Measurements from ENCODE around the gene CPLANE2. TPM values are rescaled to one million over a fixed set of nuclear protein-coding genes. Genes with fewer than 3 reads are reported as not detected.

CPLANE2 gene
- total RNA-seq, 1 experiment from 2014 or later = 6.3 TPM

- Mint-ChIP-seq H3K27me3 (ENCODE audit: low read depth) (no peaks in the 10 kb centered on the region), H3K27ac (no peak overlapping the region), H3K36me3 (ENCODE audit: insufficient read depth in 1 of 3, low read depth in 3 of 3) (peaks cover 0 to 9% (median 0%) of the 10 kb centered on the region in 3 experiments; a peak in 2 of 7 replicates), H3K4me1 (peaks cover 4 to 8% of the 10 kb centered on the region in 2 experiments), H3K9me3 (no peaks in the 10 kb centered on the region), H3K4me3 (no peak overlapping the region)
- H4K20me1 ChIP-seq (ENCODE audit: control insufficient read depth, insufficient read depth, insufficient read length) = no peaks in the 10 kb centered on the region
- H3K4me1 ChIP-seq (ENCODE audit: insufficient read depth, low read length) = no peaks in the 10 kb centered on the region
- H2BK15ac ChIP-seq (ENCODE audit: low read depth, low read length) = no peak overlapping the region
- H4K91ac ChIP-seq (ENCODE audit: insufficient read length, low read depth, low read length) = no peak overlapping the region
- no peak overlapping the region for H4K8ac ChIP-seq (replicated peaks; ENCODE audit: insufficient read length, low read depth, low read length)
- H3K27ac ChIP-seq (ENCODE audit: insufficient read length, low read depth, low read length) = no peak overlapping the region
- no peaks in the 10 kb centered on the region for H3K27me3 ChIP-seq (ENCODE audit: insufficient read depth, low read length)
- no peak overlapping the region for H2AFZ ChIP-seq (ENCODE audit: low read length)
- no peak overlapping the region for H4K5ac ChIP-seq (ENCODE audit: insufficient read length, low read depth, low read length)
- H3K79me2 ChIP-seq (ENCODE audit: insufficient read depth, low read length) = no peaks in the 10 kb centered on the region
- H2BK12ac ChIP-seq (ENCODE audit: insufficient read length, low read depth, low read length) = no peak overlapping the region
- H3T11ph ChIP-seq (ENCODE audit: low read length) = no peak overlapping the region
- no peak for TF ChIP-seq CTCF (conservative IDR thresholded peaks at IDR 0.05)
- H3K56ac ChIP-seq (ENCODE audit: insufficient read length, low read depth, low read length) = no peak overlapping the region
- no peak for DNase-seq
- H3K9ac ChIP-seq (ENCODE audit: extremely low read depth, insufficient read length, low read length) = no peak overlapping the region
- no peak overlapping the region for H2BK20ac ChIP-seq (ENCODE audit: low read depth, low read length, poor library complexity, severe bottlenecking)
- H3K23ac ChIP-seq (ENCODE audit: insufficient read length, low read depth, low read length) = no peak overlapping the region
- H3K23me2 ChIP-seq (ENCODE audit: insufficient read length, low read depth, low read length, poor library complexity, severe bottlenecking) = no peaks in the 10 kb centered on the region
- H3K4ac ChIP-seq (ENCODE audit: low read depth, low read length) = no peak overlapping the region
- H3K14ac ChIP-seq (ENCODE audit: insufficient read depth, low read length) = no peak overlapping the region
- H3K9me3 ChIP-seq (ENCODE audit: control insufficient read depth, low read depth, low read length) = no peaks in the 10 kb centered on the region
- no peak overlapping the region for H2BK120ac ChIP-seq (ENCODE audit: low read depth, low read length, poor library complexity, severe bottlenecking)
- no peak overlapping the region for H2AK5ac ChIP-seq (ENCODE audit: insufficient read length, low read length)
- H3K18ac ChIP-seq (ENCODE audit: insufficient read length, low read depth, low read length) = no peak overlapping the region
- no peak overlapping the region for H3K4me2 ChIP-seq (ENCODE audit: insufficient read depth, insufficient read length, low read length)
- H2BK5ac ChIP-seq (ENCODE audit: insufficient read length, low read length) = no peak overlapping the region
- no peaks in the 10 kb centered on the region for H3K79me1 ChIP-seq (ENCODE audit: insufficient read depth, low read depth, low read length, poor library complexity, severe bottlenecking)
- no CpG with 5 or more reads among the region's 8 CpGs for WGBS (ENCODE audit: extremely low coverage, insufficient read length, low lambda C conversion rate)
Observed at GRCh38 chr1:16243215-16243610, 6.2 kb upstream of the CPLANE2 start.

All from H9 (cell line).